GM19324 (cell line): ENCODE measurements around the gene AAGAB.
"Not testable (repeated sequence)": the region's sequence is repeated elsewhere in the genome, so short reads cannot be mapped to it uniquely, and the experiment has no call there.

Experiments
- ATAC-seq: cut with Tn5 transposase; IDR thresholded peaks from one replicate; pipeline ENCODE4 v1.9.1; 2021; ENCODE audit warnings: mild to moderate bottlenecking, moderate library complexity; ENCODE audit not compliant: unreplicated experiment, low FRiP score

Gene AAGAB

GRCh38 chr15:67154249-67154648, 100.2 kb downstream of the AAGAB start:
- no peak for ATAC-seq

- not testable (repeated sequence) for ATAC-seq
Observed at GRCh38 chr15:67153044-67153443, 101.4 kb downstream of the AAGAB start.

GRCh38 chr15:67152429-67152828, 102.0 kb downstream of the AAGAB start:
- no peak for ATAC-seq
